Measurements from ENCODE around the gene OR52J3.

Gene OR52J3

DNA sequence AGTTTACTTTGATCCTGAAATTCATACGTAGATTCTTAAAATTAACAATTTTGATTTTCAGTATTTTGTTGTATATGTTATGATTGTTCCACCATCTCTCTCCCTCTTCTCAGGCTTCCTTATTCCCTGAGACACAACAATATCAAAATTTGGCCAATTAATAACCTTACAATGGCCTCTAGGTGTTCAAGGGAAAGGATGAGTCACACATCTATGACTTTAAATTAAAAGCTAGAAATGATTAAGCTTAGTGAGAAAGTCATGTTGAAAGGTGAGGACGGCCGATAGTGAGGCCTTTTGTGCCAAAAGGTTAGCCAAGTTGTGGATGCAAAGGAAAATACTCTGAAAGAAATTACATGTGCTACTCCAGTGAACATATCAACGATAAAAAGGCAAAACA, 5.5 kb upstream of the OR52J3 start:
- H3K4me3 ChIP-seq (ENCODE audit: low read length, poor library complexity, severe bottlenecking), result no peak overlapping the region
- H4K20me1 ChIP-seq (ENCODE audit: insufficient read depth, low read length, poor library complexity, severe bottlenecking), result no peaks in the 10 kb centered on the region
- no peaks in the 10 kb centered on the region for H3K36me3 ChIP-seq (ENCODE audit: insufficient read depth, low read length)
- H3K4me1 ChIP-seq (ENCODE audit: insufficient read depth, low read length, poor library complexity, severe bottlenecking), result no peaks in the 10 kb centered on the region
- no peaks in the 10 kb centered on the region for H3K9me3 ChIP-seq (ENCODE audit: insufficient read depth, low read depth, low read length)
- H3K4me2 ChIP-seq (ENCODE audit: low read depth, low read length, poor library complexity, severe bottlenecking), result no peak overlapping the region
- no peaks in the 10 kb centered on the region for H3K27me3 ChIP-seq (ENCODE audit: insufficient read depth, low read length, poor library complexity, severe bottlenecking)
- no peak for TF ChIP-seq EZH2phosphoT487 (IDR thresholded peaks at IDR 0.05; ENCODE audit: borderline replicate concordance)
- TF ChIP-seq, protein P1, sequence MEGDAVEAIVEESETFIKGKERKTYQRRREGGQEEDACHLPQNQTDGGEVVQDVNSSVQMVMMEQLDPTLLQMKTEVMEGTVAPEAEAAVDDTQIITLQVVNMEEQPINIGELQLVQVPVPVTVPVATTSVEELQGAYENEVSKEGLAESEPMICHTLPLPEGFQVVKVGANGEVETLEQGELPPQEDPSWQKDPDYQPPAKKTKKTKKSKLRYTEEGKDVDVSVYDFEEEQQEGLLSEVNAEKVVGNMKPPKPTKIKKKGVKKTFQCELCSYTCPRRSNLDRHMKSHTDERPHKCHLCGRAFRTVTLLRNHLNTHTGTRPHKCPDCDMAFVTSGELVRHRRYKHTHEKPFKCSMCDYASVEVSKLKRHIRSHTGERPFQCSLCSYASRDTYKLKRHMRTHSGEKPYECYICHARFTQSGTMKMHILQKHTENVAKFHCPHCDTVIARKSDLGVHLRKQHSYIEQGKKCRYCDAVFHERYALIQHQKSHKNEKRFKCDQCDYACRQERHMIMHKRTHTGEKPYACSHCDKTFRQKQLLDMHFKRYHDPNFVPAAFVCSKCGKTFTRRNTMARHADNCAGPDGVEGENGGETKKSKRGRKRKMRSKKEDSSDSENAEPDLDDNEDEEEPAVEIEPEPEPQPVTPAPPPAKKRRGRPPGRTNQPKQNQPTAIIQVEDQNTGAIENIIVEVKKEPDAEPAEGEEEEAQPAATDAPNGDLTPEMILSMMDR (conservative IDR thresholded peaks at IDR 0.05; ENCODE audit: low read length), result no peak
- H3F3A ChIP-seq (ENCODE audit: low read depth), result no peaks in the 10 kb centered on the region
- no peak overlapping the region for H3K9ac ChIP-seq (ENCODE audit: low read depth, low read length, poor library complexity, severe bottlenecking)
- no peak overlapping the region for H2AFZ ChIP-seq (ENCODE audit: low read length)
- no peaks in the 10 kb centered on the region for H3K9me2 ChIP-seq (replicated peaks; ENCODE audit: low read depth, low read length)
- H3K79me2 ChIP-seq (ENCODE audit: insufficient read depth, low read length), result no peaks in the 10 kb centered on the region

DNA sequence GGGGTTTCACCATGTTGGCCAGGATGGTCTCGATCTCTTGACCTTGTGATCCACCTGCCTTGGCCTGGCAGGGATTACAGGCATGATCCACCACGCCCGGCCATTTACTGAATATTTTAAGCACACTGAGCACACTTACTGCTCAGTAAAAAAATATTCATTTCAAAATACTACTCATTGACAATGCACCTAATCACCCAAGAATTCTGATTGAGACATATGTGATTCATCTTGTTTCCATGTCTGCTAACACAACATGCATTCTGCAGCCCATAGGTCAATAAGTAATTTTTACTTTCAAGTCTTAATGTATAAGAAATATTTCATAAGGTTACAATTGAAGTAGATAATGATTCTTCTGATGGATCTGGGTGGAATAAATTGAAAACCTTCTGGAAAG, 4.2 kb upstream of the OR52J3 start:
- no peaks in the 10 kb centered on the region for H3K9me3 ChIP-seq (ENCODE audit: insufficient read depth, low read depth, low read length)
- no peak overlapping the region for H3K4me2 ChIP-seq (ENCODE audit: low read depth, low read length, poor library complexity, severe bottlenecking)
- H3K9me2 ChIP-seq (replicated peaks; ENCODE audit: low read depth, low read length), result no peaks in the 10 kb centered on the region
- no peak overlapping the region for H3K9ac ChIP-seq (ENCODE audit: low read depth, low read length, poor library complexity, severe bottlenecking)
- TF ChIP-seq EZH2phosphoT487 (IDR thresholded peaks at IDR 0.05; ENCODE audit: borderline replicate concordance), result no peak
- TF ChIP-seq, protein P1 (conservative IDR thresholded peaks at IDR 0.05; ENCODE audit: low read length), result no peak
- H3K36me3 ChIP-seq (ENCODE audit: insufficient read depth, low read length), result no peaks in the 10 kb centered on the region
- H3F3A ChIP-seq (ENCODE audit: low read depth), result no peaks in the 10 kb centered on the region
- H2AFZ ChIP-seq (ENCODE audit: low read length), result no peak overlapping the region
- H3K79me2 ChIP-seq (ENCODE audit: insufficient read depth, low read length), result no peaks in the 10 kb centered on the region
- no peaks in the 10 kb centered on the region for H3K27me3 ChIP-seq (ENCODE audit: insufficient read depth, low read length, poor library complexity, severe bottlenecking)
- H4K20me1 ChIP-seq (ENCODE audit: insufficient read depth, low read length, poor library complexity, severe bottlenecking), result no peaks in the 10 kb centered on the region
- no peak overlapping the region for H3K4me3 ChIP-seq (ENCODE audit: low read length, poor library complexity, severe bottlenecking)
- no peaks in the 10 kb centered on the region for H3K4me1 ChIP-seq (ENCODE audit: insufficient read depth, low read length, poor library complexity, severe bottlenecking)

DNA sequence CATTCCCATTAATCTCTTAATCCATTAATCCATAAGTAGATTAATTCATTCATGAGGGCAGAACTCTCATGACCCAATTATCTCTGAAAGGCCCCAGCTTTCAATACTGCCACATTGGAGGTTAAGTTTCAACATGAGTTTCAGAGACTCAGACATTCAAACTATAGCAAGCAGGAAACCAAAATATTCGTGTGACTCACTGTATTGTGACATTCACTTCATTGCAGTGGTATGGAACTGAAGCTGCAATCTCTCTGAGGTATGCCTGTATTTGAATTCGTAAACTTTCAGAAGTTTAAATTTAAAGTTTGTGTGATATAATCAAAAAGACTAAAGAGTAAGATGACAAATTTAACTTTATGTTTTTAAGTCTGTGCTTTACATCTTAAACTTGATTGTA, 2.9 kb upstream of the OR52J3 start:
- H3K9me2 ChIP-seq (replicated peaks; ENCODE audit: low read depth, low read length), result no peaks in the 10 kb centered on the region
- no peaks in the 10 kb centered on the region for H3F3A ChIP-seq (ENCODE audit: low read depth)
- H3K79me2 ChIP-seq (ENCODE audit: insufficient read depth, low read length), result no peaks in the 10 kb centered on the region
- no peaks in the 10 kb centered on the region for H3K9me3 ChIP-seq (ENCODE audit: insufficient read depth, low read depth, low read length)
- no peaks in the 10 kb centered on the region for H4K20me1 ChIP-seq (ENCODE audit: insufficient read depth, low read length, poor library complexity, severe bottlenecking)
- H3K4me2 ChIP-seq (ENCODE audit: low read depth, low read length, poor library complexity, severe bottlenecking), result no peak overlapping the region
- H3K4me1 ChIP-seq (ENCODE audit: insufficient read depth, low read length, poor library complexity, severe bottlenecking), result no peaks in the 10 kb centered on the region
- H2AFZ ChIP-seq (ENCODE audit: low read length), result no peak overlapping the region
- TF ChIP-seq, protein P1 (conservative IDR thresholded peaks at IDR 0.05; ENCODE audit: low read length), result no peak
- no peak for TF ChIP-seq EZH2phosphoT487 (IDR thresholded peaks at IDR 0.05; ENCODE audit: borderline replicate concordance)
- H3K9ac ChIP-seq (ENCODE audit: low read depth, low read length, poor library complexity, severe bottlenecking), result no peak overlapping the region
- H3K27me3 ChIP-seq (ENCODE audit: insufficient read depth, low read length, poor library complexity, severe bottlenecking), result no peaks in the 10 kb centered on the region
- H3K4me3 ChIP-seq (ENCODE audit: low read length, poor library complexity, severe bottlenecking), result no peak overlapping the region
- no peaks in the 10 kb centered on the region for H3K36me3 ChIP-seq (ENCODE audit: insufficient read depth, low read length)

All from Loucy (cell line).